Measurements from ENCODE around the gene ATP23. TPM values are rescaled to one million over a fixed set of nuclear protein-coding genes. Genes with fewer than 3 reads are reported as not detected.

ATP23 gene
- total RNA-seq, 1 experiment from 2014 or later, result 9.1 TPM

DNA sequence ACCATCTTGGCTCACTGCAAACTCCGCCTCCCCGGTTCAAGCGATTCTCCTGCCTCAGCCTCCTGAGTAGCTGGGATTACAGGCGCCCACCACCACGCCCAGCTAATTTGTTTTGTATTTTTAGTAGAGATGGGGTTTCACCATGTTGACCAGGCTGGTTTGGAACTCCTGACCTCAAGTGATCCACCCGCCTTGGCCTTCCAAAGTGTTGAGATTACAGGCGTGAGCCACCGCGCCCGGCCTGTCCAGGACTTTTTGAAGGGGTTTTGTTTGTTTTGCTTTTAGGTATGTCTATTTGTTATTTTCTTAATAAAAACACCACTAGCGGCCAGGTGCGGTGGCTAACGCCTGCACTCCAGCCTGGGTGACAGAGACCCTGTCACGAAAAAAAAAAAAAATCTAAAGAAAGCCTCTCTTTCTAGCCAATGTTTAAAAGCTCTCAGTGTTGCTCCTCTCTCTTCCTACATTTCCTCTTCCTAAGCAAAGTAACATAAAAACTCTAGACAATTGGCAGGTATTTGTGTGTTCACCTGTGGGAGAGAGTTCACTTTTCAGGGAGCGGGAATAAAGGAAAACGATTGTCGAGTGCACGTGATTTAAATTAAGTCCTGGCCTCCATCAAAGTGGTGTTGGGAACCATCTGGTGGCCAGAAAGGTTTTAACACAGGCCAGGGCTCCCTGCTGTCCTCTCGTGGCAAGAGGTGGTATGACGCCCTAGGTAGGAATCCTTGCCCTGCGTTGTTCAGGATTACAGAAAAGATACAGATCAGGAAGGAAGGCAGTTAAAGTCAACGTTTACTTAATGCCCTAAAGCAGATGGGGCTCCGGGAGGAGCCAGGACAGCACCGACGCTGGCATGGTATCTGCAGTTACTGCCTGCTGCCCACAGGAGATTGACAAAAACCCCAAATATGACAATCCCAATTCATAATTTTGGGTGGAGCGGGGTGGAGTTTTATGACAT, 36.2 kb upstream of the ATP23 start:
- RAD21 ChIA-PET (ENCODE audit: low non-redundant PET in 1 of 2, low total read pairs in 2 of 2, uncharacterized antibody in 2 of 2, unreplicated experiment in 2 of 2), result no interaction called here
- TF ChIP-seq EZH2 (IDR thresholded peaks at IDR 0.05) (no peak), TCF7L2 (IDR thresholded peaks at IDR 0.05; ENCODE audit: borderline replicate concordance, extremely low read depth, insufficient read depth, insufficient read length) (no peak), CEBPB (IDR thresholded peaks at IDR 0.05; ENCODE audit: low read depth) (no peak), POLR2A (IDR thresholded peaks at IDR 0.05; ENCODE audit: borderline replicate concordance, extremely low read depth, insufficient read depth, insufficient read length) (no peak), POLR2AphosphoS5 (IDR thresholded peaks at IDR 0.05; ENCODE audit: low read depth, low read length) (no peak), ZNF274 (IDR thresholded peaks at IDR 0.05; ENCODE audit: low read depth, low read length) (no peak), EGR1 (IDR thresholded peaks at IDR 0.05; ENCODE audit: low read depth) (no peak), YY1 (IDR thresholded peaks at IDR 0.05; ENCODE audit: extremely low read depth, insufficient replicate concordance, low read depth, low read length) (peak; percentile 77), RAD21 (IDR thresholded peaks at IDR 0.05; ENCODE audit: low read depth) (peak; percentile 100), ELF1 (IDR thresholded peaks at IDR 0.05; ENCODE audit: borderline replicate concordance, low read depth) (no peak), JUND (IDR thresholded peaks at IDR 0.05) (no peak), EZH2phosphoT487 (IDR thresholded peaks at IDR 0.05; ENCODE audit: borderline replicate concordance) (no peak), ZFX (IDR thresholded peaks at IDR 0.05) (no peak), FOSL1 (IDR thresholded peaks at IDR 0.05; ENCODE audit: low read depth) (0 out of 2 replicates have a peak, but pooled peaks have one; percentile 24), SRF (IDR thresholded peaks at IDR 0.05; ENCODE audit: low read depth) (peak; percentile 65), SIN3A (IDR thresholded peaks at IDR 0.05; ENCODE audit: low read depth) (no peak), SP1 (IDR thresholded peaks at IDR 0.05; ENCODE audit: low read depth) (no peak; the same call in 1 of the 2 replicates)
- TF ChIP-seq, protein P1, sequence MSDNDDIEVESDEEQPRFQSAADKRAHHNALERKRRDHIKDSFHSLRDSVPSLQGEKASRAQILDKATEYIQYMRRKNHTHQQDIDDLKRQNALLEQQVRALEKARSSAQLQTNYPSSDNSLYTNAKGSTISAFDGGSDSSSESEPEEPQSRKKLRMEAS (IDR thresholded peaks at IDR 0.05), result peak; percentile 99
- TF ChIP-seq, protein P2, sequence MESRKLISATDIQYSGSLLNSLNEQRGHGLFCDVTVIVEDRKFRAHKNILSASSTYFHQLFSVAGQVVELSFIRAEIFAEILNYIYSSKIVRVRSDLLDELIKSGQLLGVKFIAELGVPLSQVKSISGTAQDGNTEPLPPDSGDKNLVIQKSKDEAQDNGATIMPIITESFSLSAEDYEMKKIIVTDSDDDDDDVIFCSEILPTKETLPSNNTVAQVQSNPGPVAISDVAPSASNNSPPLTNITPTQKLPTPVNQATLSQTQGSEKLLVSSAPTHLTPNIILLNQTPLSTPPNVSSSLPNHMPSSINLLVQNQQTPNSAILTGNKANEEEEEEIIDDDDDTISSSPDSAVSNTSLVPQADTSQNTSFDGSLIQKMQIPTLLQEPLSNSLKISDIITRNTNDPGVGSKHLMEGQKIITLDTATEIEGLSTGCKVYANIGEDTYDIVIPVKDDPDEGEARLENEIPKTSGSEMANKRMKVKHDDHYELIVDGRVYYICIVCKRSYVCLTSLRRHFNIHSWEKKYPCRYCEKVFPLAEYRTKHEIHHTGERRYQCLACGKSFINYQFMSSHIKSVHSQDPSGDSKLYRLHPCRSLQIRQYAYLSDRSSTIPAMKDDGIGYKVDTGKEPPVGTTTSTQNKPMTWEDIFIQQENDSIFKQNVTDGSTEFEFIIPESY (IDR thresholded peaks at IDR 0.05; ENCODE audit: extremely low read depth, insufficient replicate concordance, low read length), result no peak
- TF ChIP-seq, protein P3, sequence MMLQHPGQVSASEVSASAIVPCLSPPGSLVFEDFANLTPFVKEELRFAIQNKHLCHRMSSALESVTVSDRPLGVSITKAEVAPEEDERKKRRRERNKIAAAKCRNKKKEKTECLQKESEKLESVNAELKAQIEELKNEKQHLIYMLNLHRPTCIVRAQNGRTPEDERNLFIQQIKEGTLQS (IDR thresholded peaks at IDR 0.05), result no peak
- TF ChIP-seq, protein P4, sequence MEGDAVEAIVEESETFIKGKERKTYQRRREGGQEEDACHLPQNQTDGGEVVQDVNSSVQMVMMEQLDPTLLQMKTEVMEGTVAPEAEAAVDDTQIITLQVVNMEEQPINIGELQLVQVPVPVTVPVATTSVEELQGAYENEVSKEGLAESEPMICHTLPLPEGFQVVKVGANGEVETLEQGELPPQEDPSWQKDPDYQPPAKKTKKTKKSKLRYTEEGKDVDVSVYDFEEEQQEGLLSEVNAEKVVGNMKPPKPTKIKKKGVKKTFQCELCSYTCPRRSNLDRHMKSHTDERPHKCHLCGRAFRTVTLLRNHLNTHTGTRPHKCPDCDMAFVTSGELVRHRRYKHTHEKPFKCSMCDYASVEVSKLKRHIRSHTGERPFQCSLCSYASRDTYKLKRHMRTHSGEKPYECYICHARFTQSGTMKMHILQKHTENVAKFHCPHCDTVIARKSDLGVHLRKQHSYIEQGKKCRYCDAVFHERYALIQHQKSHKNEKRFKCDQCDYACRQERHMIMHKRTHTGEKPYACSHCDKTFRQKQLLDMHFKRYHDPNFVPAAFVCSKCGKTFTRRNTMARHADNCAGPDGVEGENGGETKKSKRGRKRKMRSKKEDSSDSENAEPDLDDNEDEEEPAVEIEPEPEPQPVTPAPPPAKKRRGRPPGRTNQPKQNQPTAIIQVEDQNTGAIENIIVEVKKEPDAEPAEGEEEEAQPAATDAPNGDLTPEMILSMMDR (IDR thresholded peaks at IDR 0.05 in 2 of 3, conservative IDR thresholded peaks at IDR 0.05 in 1 of 3; ENCODE audit: borderline replicate concordance in 1 of 3, insufficient read depth in 1 of 3, low read depth in 2 of 3, low read length in 2 of 3), result peak; percentile 100

More for the DNA sequence above, 36.2 kb upstream of the ATP23 start:
- Histone ChIP-seq H3K36me3 (ENCODE audit: control insufficient read depth in 1 of 2, insufficient read depth in 2 of 2, low read length in 2 of 2) (no peaks in the 10 kb centered on the region), H3K9ac (ENCODE audit: low read length) (no peak overlapping the region), H3K4me2 (ENCODE audit: low read length) (peak overlapping the region; percentile 46), H2AFZ (ENCODE audit: low read depth, low read length, poor library complexity, severe bottlenecking) (peak overlapping the region; percentile 99), H3K79me2 (ENCODE audit: insufficient read depth, low read length) (no peaks in the 10 kb centered on the region), H3K27me3 (ENCODE audit: insufficient read depth, low read length) (no peaks in the 10 kb centered on the region), H3K27ac (ENCODE audit: low read depth, low read length) (no peak overlapping the region), H3K9me3 (ENCODE audit: control insufficient read depth in 1 of 2, insufficient read depth in 1 of 2, low read depth in 1 of 2, low read length in 2 of 2) (no peaks in the 10 kb centered on the region), H3K4me1 (ENCODE audit: control insufficient read depth in 1 of 2, insufficient read depth in 2 of 2, low read length in 2 of 2) (peaks cover 0 to 7% of the 10 kb centered on the region in 2 experiments; a peak in 2 of 4 replicates), H3K9me2 (ENCODE audit: insufficient read depth) (no peaks in the 10 kb centered on the region), H3K4me3 (replicated peaks in 1 of 2; ENCODE audit: low read depth in 1 of 2, low read length in 2 of 2) (no peak overlapping the region), H4K20me1 (ENCODE audit: insufficient read depth) (no peaks in the 10 kb centered on the region)
- CTCF ChIA-PET, result interaction anchor here (1.9 kb wide), 1 partner anchor 102 kb away, joined by 7 read pairs; no protein-coding TSS in a partner anchor
- BruUV-seq (replicated peaks), result no TSS peak
- ATAC-seq, result peak; percentile 93
- peak; percentile 89 for DNase-seq (ENCODE audit: low read depth, low spot score)
- intact Hi-C loops (cut with micrococcal nuclease), result loop anchor here (1.0 kb wide), 4 partner anchors 59 to 146 kb away; partner anchors contain the start of gene CTDSP2
- POLR2A ChIA-PET, result no interaction called here
